Cardiac fibroblast (primary cell): Measurements from ENCODE around the gene FUCA2.

Source experiments
- DNase-seq, 2 donors: peaks; one replicate each; pipeline versions ENCODE4 v3.0.0 to v3.0.0-alpha.2; 2010; ENCODE audit warnings: low read depth in 2 of 2
- H3K4me3 ChIP-seq, 2 donors: replicated peaks in 1 of 2; 1 replicate in 1 of 2; 2 replicates in 1 of 2; pipeline ENCODE4 v1.5.1; 2011; ENCODE audit warnings: low read depth in 2 of 2, low read length in 2 of 2, mild to moderate bottlenecking in 2 of 2, moderate library complexity in 1 of 2
- CTCF ChIP-seq: IDR thresholded peaks from one replicate; pipeline ENCODE4 v1.5.1; 2011; ENCODE audit warnings: low read depth, mild to moderate bottlenecking, low read length, inconsistent platforms

FUCA2 gene

GRCh38 chr6:143544011-143544696 is 32.6 kb upstream of the FUCA2 start:
- no peak for TF ChIP-seq CTCF
- no peak for DNase-seq
- no peak overlapping the region for H3K4me3 ChIP-seq

- no peak overlapping the region for H3K4me3 ChIP-seq
- DNase-seq = no peak
- TF ChIP-seq CTCF = no peak
Measured at GRCh38 chr6:143543435-143543834, 31.9 kb upstream of the FUCA2 start.

- TF ChIP-seq CTCF = no peak
- no peak overlapping the region for H3K4me3 ChIP-seq
- DNase-seq = peak in 1 of 2 donors; percentile 27
Measured at GRCh38 chr6:143542888-143543287, 31.4 kb upstream of the FUCA2 start.

GRCh38 chr6:143540192-143540591 is 28.7 kb upstream of the FUCA2 start:
- DNase-seq = no peak
- no peak for TF ChIP-seq CTCF
- no peak overlapping the region for H3K4me3 ChIP-seq

- TF ChIP-seq CTCF = no peak
- DNase-seq = no peak
- H3K4me3 ChIP-seq = no peak overlapping the region
Measured at GRCh38 chr6:143539734-143540133, 28.2 kb upstream of the FUCA2 start.

GRCh38 chr6:143539106-143539505 is 27.6 kb upstream of the FUCA2 start:
- DNase-seq = no peak
- TF ChIP-seq CTCF = no peak
- no peak overlapping the region for H3K4me3 ChIP-seq

GRCh38 chr6:143538374-143538773 is 26.9 kb upstream of the FUCA2 start:
- H3K4me3 ChIP-seq = no peak overlapping the region
- no peak for TF ChIP-seq CTCF
- no peak for DNase-seq
